OCI-LY3 (cell line): ENCODE measurements around the gene IL7R.
A peak's percentile ranks its signal among the peaks of the same experiment; 100 is the strongest.

Experiments
- H2AFZ ChIP-seq: fragments of 200-600, 300-600 bp; shearing (Covaris generic); 2 replicates; pipeline ENCODE4 v1.6.0; 2014; ENCODE audit warnings: antibody characterized with exemption, low read depth, low read length
- H3K27ac ChIP-seq: fragments of 200-600, 300-600 bp; sonication (generic); 2 replicates; pipeline ENCODE4 v1.5.1; 2014; ENCODE audit warnings: mild to moderate bottlenecking, low read length, moderate library complexity, mixed read lengths
- H3K27me3 ChIP-seq: fragments of 200-600, 300-600 bp; sonication (generic); 2 replicates; pipeline ENCODE4 v1.6.1; 2014; ENCODE audit warnings: low read depth, low read length, mixed read lengths
- H3K36me3 ChIP-seq: fragments of 200-600, 300-600 bp; sonication (generic); replicated peaks from 2 replicates; pipeline ENCODE3; 2014; ENCODE audit warnings: low read depth, low read length, mixed read lengths
- H3K4me1 ChIP-seq: fragments of 300-600, 200-600 bp; sonication (generic); 2 replicates; pipeline ENCODE4 v1.6.1; 2014; ENCODE audit warnings: low read length, mixed read lengths
- H3K4me2 ChIP-seq: fragments of 200-600, 300-600 bp; sonication (generic); 2 replicates; pipeline ENCODE4 v1.6.1; 2014; ENCODE audit warnings: low read length, mixed read lengths
- H3K4me3 ChIP-seq: fragments of 300-600, 200-600 bp; sonication (generic); 2 replicates; pipeline ENCODE4 v1.5.1; 2014; ENCODE audit warnings: antibody characterized with exemption, mild to moderate bottlenecking, low read length, moderate library complexity
- H3K79me2 ChIP-seq: fragments of 300-600, 200-600 bp; shearing (Covaris generic); 2 replicates; pipeline ENCODE4 v1.6.1; 2014; ENCODE audit warnings: mild to moderate bottlenecking, low read length, mixed read lengths
- H3K9ac ChIP-seq: fragments of 300-600, 200-600 bp; shearing (Covaris generic); 2 replicates; pipeline ENCODE4 v1.6.0; 2014; ENCODE audit warnings: mild to moderate bottlenecking, low read length, moderate library complexity
- H3K9me3 ChIP-seq: fragments of 200-600, 300-600 bp; shearing (Covaris generic); 2 replicates; pipeline ENCODE4 v1.6.1; 2014; ENCODE audit warnings: low read length, mixed read lengths; ENCODE audit not compliant: insufficient read depth
- H4K20me1 ChIP-seq: fragments of 200-600, 300-600 bp; sonication (generic); 2 replicates; pipeline ENCODE4 v1.6.1; 2016; ENCODE audit warnings: low read length, mixed read lengths; ENCODE audit not compliant: insufficient read depth
- CTCF ChIP-seq: fragments of 200-600, 300-600 bp; sonication (generic); IDR thresholded peaks from 2 replicates; pipeline ENCODE4 v1.5.1; 2014; ENCODE audit warnings: antibody characterized with exemption, low read length, low read depth
- EZH2phosphoT487 ChIP-seq: fragments of 200-600 bp; shearing (Covaris generic); IDR thresholded peaks from 2 replicates; pipeline ENCODE4 v1.6.1; 2018; ENCODE audit warnings: antibody characterized with exemption, mixed run types, low read depth

Gene IL7R

GRCh38 chr5:35924950-35925722 lies 68.4 kb downstream of the IL7R start:
- H3K27ac ChIP-seq, result no peak overlapping the region
- H4K20me1 ChIP-seq, result no peaks in the 10 kb centered on the region
- no peaks in the 10 kb centered on the region for H3K36me3 ChIP-seq
- peaks cover 8% of the 10 kb centered on the region; the same call in 1 of the 2 replicates for H3K27me3 ChIP-seq
- no peak for TF ChIP-seq CTCF
- TF ChIP-seq EZH2phosphoT487, result no peak
- H2AFZ ChIP-seq, result no peak overlapping the region
- H3K9ac ChIP-seq, result no peak overlapping the region
- H3K4me2 ChIP-seq, result no peak overlapping the region
- H3K4me1 ChIP-seq, result no peaks in the 10 kb centered on the region
- H3K79me2 ChIP-seq, result no peaks in the 10 kb centered on the region
- H3K9me3 ChIP-seq, result no peaks in the 10 kb centered on the region
- no peak overlapping the region for H3K4me3 ChIP-seq

- peak; percentile 67 for TF ChIP-seq CTCF
- no peak for TF ChIP-seq EZH2phosphoT487
- Histone ChIP-seq H3K9ac (no peak overlapping the region), H2AFZ (no peak overlapping the region), H3K4me3 (no peak overlapping the region), H3K4me1 (no peaks in the 10 kb centered on the region), H3K27ac (no peak overlapping the region), H3K36me3 (no peaks in the 10 kb centered on the region), H3K4me2 (no peak overlapping the region), H3K79me2 (no peaks in the 10 kb centered on the region), H4K20me1 (no peaks in the 10 kb centered on the region), H3K27me3 (peaks cover 8% of the 10 kb centered on the region; the same call in 1 of the 2 replicates), H3K9me3 (no peaks in the 10 kb centered on the region)
Observed at GRCh38 chr5:35926389-35927051, 69.8 kb downstream of the IL7R start.
